Measurements from ENCODE around the gene FGF23. TPM values are rescaled to one million over a fixed set of nuclear protein-coding genes. Genes with fewer than 3 reads are reported as not detected.

Gene FGF23
- polyA plus RNA-seq, 1 donor from 2014 or later, result not detected

- no peak overlapping the region for H3K4me2 ChIP-seq (ENCODE audit: low read length)
- no peaks in the 10 kb centered on the region for H3K36me3 ChIP-seq (ENCODE audit: insufficient read depth, low read length)
- H2AFZ ChIP-seq (ENCODE audit: low read depth, low read length), result no peak overlapping the region
- H3K4me3 ChIP-seq (ENCODE audit: low read length), result no peak overlapping the region
- H3K27ac ChIP-seq (ENCODE audit: low read length), result no peak overlapping the region
- H3K9me2 ChIP-seq (ENCODE audit: insufficient read depth, low read length), result no peaks in the 10 kb centered on the region
- H4K20me1 ChIP-seq (ENCODE audit: insufficient read depth), result no peaks in the 10 kb centered on the region
- no peak for TF ChIP-seq POLR2AphosphoS5 (IDR thresholded peaks at IDR 0.05)
- no peak for TF ChIP-seq SMC3 (conservative IDR thresholded peaks at IDR 0.05; ENCODE audit: poor library complexity)
- TF ChIP-seq EP300 (conservative IDR thresholded peaks at IDR 0.05; ENCODE audit: poor library complexity, severe bottlenecking), result no peak
- TF ChIP-seq REST (IDR thresholded peaks at IDR 0.05; ENCODE audit: borderline replicate concordance), result no peak
- TF ChIP-seq RAD21 (conservative IDR thresholded peaks at IDR 0.05), result no peak
- TF ChIP-seq MXI1 (conservative IDR thresholded peaks at IDR 0.05; ENCODE audit: poor library complexity, severe bottlenecking), result no peak
- no peak for TF ChIP-seq TAF1 (IDR thresholded peaks at IDR 0.05; ENCODE audit: low read depth)
- no peak for TF ChIP-seq CTCF (IDR thresholded peaks at IDR 0.05; ENCODE audit: poor library complexity, severe bottlenecking)
- no peak for TF ChIP-seq EZH2 (IDR thresholded peaks at IDR 0.05; ENCODE audit: borderline replicate concordance, insufficient read depth, low read length, poor library complexity, severe bottlenecking)
- H3K9me3 ChIP-seq (ENCODE audit: low read length), result no peaks in the 10 kb centered on the region
- no peaks in the 10 kb centered on the region for H3K27me3 ChIP-seq (ENCODE audit: insufficient read depth, low read depth, low read length)
- H3K9ac ChIP-seq (ENCODE audit: low read length), result no peak overlapping the region
- no peaks in the 10 kb centered on the region for H3K79me2 ChIP-seq (replicated peaks; ENCODE audit: insufficient read depth, low read length)
- peaks cover 5% of the 10 kb centered on the region for H3F3A ChIP-seq (ENCODE audit: insufficient read depth, low read length, poor library complexity, severe bottlenecking)
Measured at GRCh38 chr12:4416276-4416675, 36.8 kb upstream of the FGF23 start.

- H3K27me3 ChIP-seq (ENCODE audit: insufficient read depth, low read depth, low read length), result no peaks in the 10 kb centered on the region
- no peak overlapping the region for H2AFZ ChIP-seq (ENCODE audit: low read depth, low read length)
- no peak overlapping the region for H3K27ac ChIP-seq (ENCODE audit: low read length)
- no peak for TF ChIP-seq CTCF (IDR thresholded peaks at IDR 0.05; ENCODE audit: poor library complexity, severe bottlenecking)
- no peak for TF ChIP-seq EZH2 (IDR thresholded peaks at IDR 0.05; ENCODE audit: borderline replicate concordance, insufficient read depth, low read length, poor library complexity, severe bottlenecking)
- TF ChIP-seq SMC3 (conservative IDR thresholded peaks at IDR 0.05; ENCODE audit: poor library complexity), result no peak
- no peak for TF ChIP-seq MXI1 (conservative IDR thresholded peaks at IDR 0.05; ENCODE audit: poor library complexity, severe bottlenecking)
- TF ChIP-seq EP300 (conservative IDR thresholded peaks at IDR 0.05; ENCODE audit: poor library complexity, severe bottlenecking), result no peak
- no peak for TF ChIP-seq RAD21 (conservative IDR thresholded peaks at IDR 0.05)
- TF ChIP-seq REST (IDR thresholded peaks at IDR 0.05; ENCODE audit: borderline replicate concordance), result no peak
- TF ChIP-seq TAF1 (IDR thresholded peaks at IDR 0.05; ENCODE audit: low read depth), result no peak
- TF ChIP-seq POLR2AphosphoS5 (IDR thresholded peaks at IDR 0.05), result no peak
- H3K79me2 ChIP-seq (replicated peaks; ENCODE audit: insufficient read depth, low read length), result no peaks in the 10 kb centered on the region
- peaks cover 5% of the 10 kb centered on the region for H3F3A ChIP-seq (ENCODE audit: insufficient read depth, low read length, poor library complexity, severe bottlenecking)
- no peak overlapping the region for H3K4me2 ChIP-seq (ENCODE audit: low read length)
- H3K9me2 ChIP-seq (ENCODE audit: insufficient read depth, low read length), result no peaks in the 10 kb centered on the region
- no peaks in the 10 kb centered on the region for H3K36me3 ChIP-seq (ENCODE audit: insufficient read depth, low read length)
- no peak overlapping the region for H3K4me3 ChIP-seq (ENCODE audit: low read length)
- H3K9me3 ChIP-seq (ENCODE audit: low read length), result no peaks in the 10 kb centered on the region
- H3K9ac ChIP-seq (ENCODE audit: low read length), result no peak overlapping the region
- H4K20me1 ChIP-seq (ENCODE audit: insufficient read depth), result no peaks in the 10 kb centered on the region
Measured at GRCh38 chr12:4412465-4412864, 33.0 kb upstream of the FGF23 start.

Data from neural cell (in vitro differentiated cells).